ENCODE measurements around the gene ZNF91. TPM values are rescaled to one million over a fixed set of nuclear protein-coding genes. Genes with fewer than 3 reads are reported as not detected.
"Not testable (repeated sequence)": the region's sequence is repeated elsewhere in the genome, so short reads cannot be mapped to it uniquely, and the experiment has no call there.

The ZNF91 gene
- total RNA-seq, result 10 to 100 TPM; 56.8 to 56.9 TPM

DNA sequence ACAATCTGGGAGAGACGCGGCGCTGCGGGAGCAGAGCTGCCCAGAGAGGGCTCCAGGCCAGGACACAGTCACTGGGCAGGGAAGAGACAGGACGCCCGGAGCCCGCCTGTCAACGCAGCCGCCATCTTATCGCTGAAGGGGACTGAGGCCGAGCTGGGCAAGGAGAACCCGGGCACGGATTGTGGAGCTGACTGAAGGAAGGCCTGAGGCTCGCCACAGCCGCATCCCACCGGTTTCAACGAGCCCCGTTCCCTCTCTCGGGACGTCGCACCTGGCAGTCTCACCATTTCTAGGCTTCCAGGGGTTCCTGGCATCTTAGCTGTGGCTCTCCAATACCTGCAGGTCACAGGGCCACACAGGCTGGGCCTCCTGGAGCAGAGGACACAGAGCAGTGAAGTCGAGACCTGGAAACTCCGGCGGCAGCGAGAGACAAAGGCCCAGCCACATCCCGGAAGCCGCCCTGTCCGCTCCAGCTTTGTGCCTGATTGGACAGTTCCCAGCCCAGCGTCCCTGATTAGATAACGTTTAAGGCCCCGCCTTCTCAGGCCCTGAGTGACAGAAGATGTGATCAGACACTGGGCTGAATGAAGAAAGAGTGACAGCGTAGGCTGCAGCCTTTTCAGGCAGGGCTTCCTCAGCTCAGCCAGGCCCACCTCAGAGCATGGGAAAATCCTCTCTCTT, at the start of gene ZNF91:
Gene ZNF91 (minus strand): TSS at position 431 of the 681 bp plus-strand sequence. CDS start 117 bp downstream, at position 314.
- POLR2A ChIA-PET, result interaction anchor here (0.6 to 3.1 kb wide), 19 partner anchors 14 to 1628 kb away, joined by 3 to 30 read pairs (median 4); partner anchors contain the start of genes ZNF100, ZNF254, ZNF43 and ZNF675
- peaks cover 8% of the 10 kb centered on the region for H3K4me1 Mint-ChIP-seq
- H3K27me3 Mint-ChIP-seq, result no peaks in the 10 kb centered on the region
- H3K9me3 Mint-ChIP-seq, result peaks cover 19% of the 10 kb centered on the region
- H3K4me3 Mint-ChIP-seq, result peak within 1 kb of the TSS; percentile 97
- H3K36me3 Mint-ChIP-seq, result peaks cover 41% of the 10 kb centered on the region
- DNase-seq (peak; percentile 86), ATAC-seq (ENCODE audit: low read depth) (peak; percentile 97)
- peak within 1 kb of the TSS; percentile 96 for H3K27ac Mint-ChIP-seq

DNA sequence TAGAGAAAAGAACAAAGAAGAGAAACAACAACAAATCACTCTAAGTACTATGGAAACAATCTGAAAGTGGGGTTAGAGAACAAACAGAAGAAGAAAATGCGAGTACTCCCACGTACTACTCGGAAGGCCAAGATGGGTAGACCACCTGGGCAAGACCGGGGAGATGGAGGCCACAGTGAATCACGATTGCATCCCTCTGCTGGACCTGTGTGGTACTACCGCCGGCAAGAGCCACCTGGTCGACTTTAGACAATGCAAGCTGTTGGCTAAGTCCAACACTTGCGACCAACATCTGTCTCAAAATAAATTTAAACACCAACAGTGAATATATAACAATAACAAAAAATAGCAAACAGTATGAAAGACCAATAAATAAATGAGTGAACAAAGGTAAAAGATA, 45.5 kb upstream of the ZNF91 start:
- DNase-seq (no peak), ATAC-seq (ENCODE audit: low read depth) (no peak)
- Mint-ChIP-seq H3K4me3 (no peak overlapping the region), H3K36me3 (peaks cover 2% of the 10 kb centered on the region), H3K27me3 (no peaks in the 10 kb centered on the region), H3K9me3 (peaks cover 35% of the 10 kb centered on the region), H3K4me1 (no peaks in the 10 kb centered on the region), H3K27ac (no peak overlapping the region)
- POLR2A ChIA-PET, result no interaction called here

DNA sequence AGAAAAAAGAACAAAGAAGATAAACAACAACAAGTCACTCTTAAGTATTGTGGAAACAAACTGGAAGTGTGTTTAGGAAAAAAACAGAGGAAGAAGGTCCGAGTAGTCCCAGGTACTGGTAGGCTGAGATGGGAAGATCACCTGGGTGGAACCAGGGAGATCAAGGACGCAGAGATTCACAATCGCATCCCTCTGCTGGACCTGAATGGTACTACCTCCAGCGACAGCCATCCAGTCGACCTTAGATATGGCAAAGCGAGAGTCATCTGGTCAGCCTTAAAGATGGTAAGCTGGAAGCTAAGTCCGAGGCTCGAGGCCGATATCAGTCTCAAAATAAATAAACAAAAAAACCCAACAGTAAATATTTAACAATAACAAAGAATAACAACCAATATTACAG, 44.9 kb upstream of the ZNF91 start:
- Mint-ChIP-seq H3K27ac (no peak overlapping the region), H3K9me3 (peaks cover 35% of the 10 kb centered on the region)
- DNase-seq, result no peak

DNA sequence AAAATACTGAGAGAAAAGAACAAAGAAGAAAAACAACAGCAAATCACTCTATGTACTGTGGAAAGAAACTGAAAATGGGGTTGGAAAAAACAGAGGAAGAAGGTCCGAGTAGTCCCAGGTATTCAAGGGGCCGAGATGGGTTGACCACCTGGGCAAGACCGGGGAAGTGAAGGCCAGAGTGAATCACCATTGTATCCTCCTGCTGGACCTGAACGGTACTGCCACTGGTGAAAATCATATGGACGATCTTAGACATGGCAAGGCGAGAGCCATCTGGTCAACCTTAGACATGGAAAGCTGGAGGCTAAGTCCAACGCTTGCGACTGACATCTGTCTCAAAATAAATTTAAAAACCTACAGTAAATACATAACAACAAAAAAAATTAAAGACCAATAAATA, 44.4 kb upstream of the ZNF91 start:
- no peak for ATAC-seq (ENCODE audit: low read depth)
- Mint-ChIP-seq H3K27ac (no peak overlapping the region), H3K9me3 (peaks cover 34% of the 10 kb centered on the region), H3K4me1 (no peaks in the 10 kb centered on the region), H3K36me3 (peaks cover 3% of the 10 kb centered on the region), H3K27me3 (no peaks in the 10 kb centered on the region), H3K4me3 (no peak overlapping the region)
- DNase-seq, result no peak
- POLR2A ChIA-PET, result no interaction called here

More for the DNA sequence above, 44.9 kb upstream of the ZNF91 start:
- no peaks in the 10 kb centered on the region for H3K27me3 Mint-ChIP-seq
- POLR2A ChIA-PET, result no interaction called here
- no peak for ATAC-seq (ENCODE audit: low read depth)
- H3K36me3 Mint-ChIP-seq, result peaks cover 2% of the 10 kb centered on the region
- no peak overlapping the region for H3K4me3 Mint-ChIP-seq
- H3K4me1 Mint-ChIP-seq, result no peaks in the 10 kb centered on the region

DNA sequence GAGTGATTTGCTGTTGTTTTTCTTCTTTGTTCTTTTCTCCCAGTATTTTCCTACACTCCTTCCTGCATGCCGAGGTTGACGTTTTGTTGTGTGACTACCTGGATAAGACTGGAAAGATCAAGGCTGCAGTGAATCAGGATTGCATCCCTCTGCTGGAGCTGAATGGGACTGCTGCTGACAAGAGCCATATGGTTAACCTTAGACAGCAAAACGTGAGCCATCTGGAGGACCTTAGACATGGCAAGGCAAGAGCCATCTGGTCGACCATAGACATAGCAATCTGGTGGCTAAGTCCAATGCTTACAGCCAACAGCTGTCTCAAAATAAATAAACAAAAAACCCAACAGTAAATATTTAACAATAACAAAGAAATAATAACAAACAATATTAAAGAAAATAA, 42.6 kb upstream of the ZNF91 start:
- Mint-ChIP-seq H3K27me3 (no peaks in the 10 kb centered on the region), H3K27ac (no peak overlapping the region), H3K9me3 (peaks cover 36% of the 10 kb centered on the region), H3K36me3 (peaks cover 3% of the 10 kb centered on the region), H3K4me3 (no peak overlapping the region), H3K4me1 (no peaks in the 10 kb centered on the region)
- ATAC-seq (ENCODE audit: low read depth) (no peak), DNase-seq (no peak)
- POLR2A ChIA-PET, result no interaction called here

DNA sequence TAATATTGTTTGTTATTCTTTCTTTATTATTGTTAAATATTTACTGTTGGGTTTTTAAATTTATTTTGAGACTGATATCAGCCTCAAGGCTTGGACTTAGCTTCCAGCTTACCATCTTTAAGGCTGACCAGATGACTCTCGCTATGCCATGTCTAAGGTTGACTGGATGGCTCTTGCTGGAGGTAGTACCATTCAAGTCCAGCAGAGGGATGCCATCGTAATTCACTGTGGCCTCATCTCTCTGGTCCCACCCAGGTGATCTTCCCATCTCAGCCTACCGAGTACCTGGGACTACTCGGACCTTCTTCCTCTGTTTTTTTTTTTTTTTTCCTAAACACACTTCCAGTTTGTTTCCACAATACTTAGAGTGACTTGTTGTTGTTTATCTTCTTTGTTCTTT, 41.7 kb upstream of the ZNF91 start:
- POLR2A ChIA-PET, result interaction anchor here (0.6 kb wide), 1 partner anchor 243 kb away, joined by 3 read pairs; no protein-coding TSS in a partner anchor
- Mint-ChIP-seq H3K4me1 (no peaks in the 10 kb centered on the region), H3K9me3 (peaks cover 36% of the 10 kb centered on the region), H3K4me3 (no peak overlapping the region), H3K27me3 (no peaks in the 10 kb centered on the region), H3K27ac (no peak overlapping the region), H3K36me3 (peaks cover 3% of the 10 kb centered on the region)
- ATAC-seq (ENCODE audit: low read depth) (no peak), DNase-seq (no peak)

DNA sequence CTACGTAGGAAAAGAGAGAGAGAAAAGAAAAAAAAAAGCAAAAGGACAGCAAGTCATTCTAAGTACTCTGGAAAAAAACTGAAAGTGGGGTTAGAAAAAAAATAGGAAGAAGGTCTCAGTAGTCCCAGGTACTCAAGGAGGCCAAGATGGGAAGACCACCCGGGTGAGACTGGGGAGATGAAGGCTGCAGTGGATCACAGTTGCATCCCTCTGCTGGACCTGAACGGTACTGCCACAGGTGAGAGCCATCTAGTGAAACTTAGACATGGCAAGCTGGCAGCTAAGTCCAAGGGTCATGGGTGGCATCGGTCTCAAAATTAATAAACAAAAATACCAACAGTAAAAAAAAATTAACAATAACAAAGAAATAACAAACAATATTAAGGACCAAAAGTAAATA, 41.0 kb upstream of the ZNF91 start:
- no peak overlapping the region for H3K4me3 Mint-ChIP-seq
- peaks cover 36% of the 10 kb centered on the region for H3K9me3 Mint-ChIP-seq
- no peak overlapping the region for H3K27ac Mint-ChIP-seq
- no peak for DNase-seq
- no peak for ATAC-seq (ENCODE audit: low read depth)
- H3K27me3 Mint-ChIP-seq, result no peaks in the 10 kb centered on the region
- H3K36me3 Mint-ChIP-seq, result peaks cover 3% of the 10 kb centered on the region
- no peaks in the 10 kb centered on the region for H3K4me1 Mint-ChIP-seq
- POLR2A ChIA-PET, result no interaction called here

DNA sequence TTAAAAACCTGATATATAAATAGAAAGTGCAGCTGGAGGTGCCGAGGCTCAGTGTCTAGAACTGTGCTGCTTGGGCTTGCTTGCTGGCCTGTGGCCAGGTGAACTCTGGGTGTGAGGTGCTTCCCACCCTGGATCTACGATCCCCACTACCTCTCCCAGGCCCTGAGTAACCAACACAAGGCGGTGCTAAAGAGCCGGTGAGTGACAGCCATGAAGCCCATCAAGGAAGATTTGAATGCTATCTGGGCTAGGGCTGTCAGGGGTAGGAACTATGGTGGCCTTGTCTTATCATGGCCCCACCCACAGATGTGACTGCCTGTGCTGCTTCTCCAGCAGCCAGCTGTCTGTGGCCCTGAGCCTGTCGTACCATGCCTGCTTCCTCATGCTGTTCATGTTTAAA, 25.6 kb upstream of the ZNF91 start:
- Mint-ChIP-seq H3K36me3 (no peaks in the 10 kb centered on the region), H3K9me3 (peaks cover 9% of the 10 kb centered on the region), H3K4me1 (peaks cover 1% of the 10 kb centered on the region), H3K27ac (no peak overlapping the region), H3K4me3 (no peak overlapping the region), H3K27me3 (peaks cover 2% of the 10 kb centered on the region)
- POLR2A ChIA-PET, result no interaction called here
- no peak for ATAC-seq (ENCODE audit: low read depth)
- DNase-seq, result no peak

DNA sequence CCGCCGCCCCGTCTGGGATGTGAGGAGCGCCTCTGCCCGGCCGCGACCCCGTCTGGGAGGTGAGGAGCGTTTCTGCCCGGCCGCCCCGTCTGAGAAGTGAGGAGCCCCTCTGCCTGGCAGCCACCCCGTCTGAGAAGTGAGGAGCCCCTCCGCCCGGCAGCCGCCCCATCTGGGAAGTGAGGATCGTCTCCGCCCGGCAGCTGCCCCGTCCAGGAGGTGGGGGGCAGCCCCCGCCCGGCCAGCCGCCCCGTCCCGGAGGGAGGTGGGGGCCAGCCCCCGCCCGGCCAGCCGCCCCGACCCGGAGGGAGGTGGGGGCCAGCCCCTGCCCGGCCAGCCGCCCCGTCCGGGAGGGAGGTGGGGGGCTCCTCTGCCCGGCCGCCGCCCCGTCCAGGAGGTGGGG, 24.0 kb upstream of the ZNF91 start:
- H3K4me3 Mint-ChIP-seq; H3K9me3 Mint-ChIP-seq; H3K4me1 Mint-ChIP-seq; ATAC-seq (ENCODE audit: low read depth); POLR2A ChIA-PET; H3K27ac Mint-ChIP-seq; H3K27me3 Mint-ChIP-seq; H3K36me3 Mint-ChIP-seq; DNase-seq: not testable (repeated sequence)

DNA sequence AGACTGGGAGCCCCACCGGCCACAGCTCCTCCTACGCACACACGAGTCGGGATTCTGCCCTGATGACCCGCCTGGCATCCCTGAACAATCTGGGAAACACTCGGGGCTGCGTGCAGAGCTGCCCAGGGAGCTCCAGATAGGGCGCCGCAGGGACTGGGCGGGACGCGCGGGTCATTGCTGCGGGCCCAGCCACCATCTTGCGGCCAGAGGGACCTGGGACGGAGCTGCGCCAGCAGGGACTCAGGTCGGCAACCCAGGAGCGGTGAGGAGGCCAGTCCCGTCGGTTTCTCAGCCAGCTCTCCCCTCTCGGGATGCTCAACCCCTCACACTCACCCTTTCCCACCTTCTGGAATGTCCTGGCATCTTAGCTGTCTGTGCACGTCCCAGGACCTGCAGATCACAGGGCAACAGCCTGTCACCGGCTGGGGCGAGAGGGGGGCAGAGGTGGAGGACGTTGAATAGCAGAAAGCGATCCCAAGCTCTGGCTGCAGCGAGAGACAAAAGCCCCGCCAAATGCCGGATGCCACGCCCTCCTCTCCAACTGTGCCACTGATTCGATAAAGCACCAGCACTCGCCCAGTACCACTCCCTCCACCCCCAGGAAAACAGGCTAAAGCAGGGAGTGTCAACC, 20.4 kb upstream of the ZNF91 start:
- Mint-ChIP-seq H3K36me3 (peaks cover 2% of the 10 kb centered on the region), H3K9me3 (peaks cover 7% of the 10 kb centered on the region), H3K4me1 (peaks cover 2% of the 10 kb centered on the region), H3K27ac (no peak overlapping the region), H3K4me3 (peak overlapping the region; percentile 61), H3K27me3 (peaks cover 13% of the 10 kb centered on the region)
- ATAC-seq (ENCODE audit: low read depth), result no peak
- POLR2A ChIA-PET, result interaction anchor here (1.1 to 2.0 kb wide), 2 partner anchors 21 to 270 kb away, joined by 3 to 15 read pairs; partner anchors contain the start of gene ZNF91
- DNase-seq, result peak; percentile 35

DNA sequence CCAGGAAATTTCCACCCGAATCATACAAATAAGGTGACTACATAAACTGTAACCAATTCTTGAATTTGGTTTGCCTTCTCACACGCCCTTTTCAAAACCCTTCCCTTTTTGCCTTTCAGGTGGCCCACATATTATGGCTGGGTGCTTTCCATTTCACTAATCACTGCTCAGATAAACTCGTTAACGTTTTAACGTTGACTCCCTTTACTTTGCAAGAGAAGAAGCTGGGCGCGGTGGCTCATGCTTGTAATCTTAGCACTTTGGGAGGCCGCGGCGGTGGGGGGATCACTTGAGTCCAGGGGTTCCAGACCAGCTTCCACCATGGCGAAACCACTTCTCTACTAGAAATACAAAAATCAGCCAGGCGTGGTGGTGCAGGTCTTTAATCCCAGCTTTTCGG, 19.8 kb upstream of the ZNF91 start:
- Mint-ChIP-seq H3K4me1 (peaks cover 2% of the 10 kb centered on the region), H3K27me3 (peaks cover 13% of the 10 kb centered on the region), H3K27ac (no peak overlapping the region), H3K36me3 (peaks cover 2% of the 10 kb centered on the region), H3K4me3 (peak overlapping the region; percentile 61), H3K9me3 (peaks cover 7% of the 10 kb centered on the region)
- POLR2A ChIA-PET, result interaction anchor here (2.0 kb wide), 1 partner anchor 20 kb away, joined by 15 read pairs; the partner anchor contains the start of gene ZNF91
- no peak for DNase-seq
- ATAC-seq (ENCODE audit: low read depth), result no peak

DNA sequence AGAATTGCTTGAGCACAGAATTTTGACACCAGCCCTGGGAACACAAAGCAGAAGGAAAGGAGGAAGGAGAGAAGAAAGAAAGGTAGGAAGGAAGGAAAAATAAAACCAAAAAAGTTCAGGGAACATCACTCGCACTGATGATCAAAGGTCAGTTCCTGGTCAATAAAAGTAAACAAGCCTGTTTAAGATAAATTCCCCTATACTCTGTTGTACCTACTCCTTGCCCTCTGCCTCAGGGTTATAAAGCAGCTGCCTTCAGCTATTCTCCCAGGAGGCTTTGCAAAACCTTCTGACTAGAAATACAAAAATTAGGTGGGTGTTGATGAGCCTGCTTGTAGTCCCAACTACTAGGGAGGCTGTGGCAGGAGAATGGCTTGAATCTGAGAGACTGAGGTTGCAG, 14.9 kb upstream of the ZNF91 start:
- ATAC-seq (ENCODE audit: low read depth), result no peak
- H3K4me3 Mint-ChIP-seq, result no peak overlapping the region
- no peak for DNase-seq
- no peak overlapping the region for H3K27ac Mint-ChIP-seq
- peaks cover 2% of the 10 kb centered on the region for H3K36me3 Mint-ChIP-seq
- H3K27me3 Mint-ChIP-seq, result peaks cover 10% of the 10 kb centered on the region
- H3K9me3 Mint-ChIP-seq, result peaks cover 25% of the 10 kb centered on the region
- POLR2A ChIA-PET, result no interaction called here
- peaks cover 1% of the 10 kb centered on the region for H3K4me1 Mint-ChIP-seq

DNA sequence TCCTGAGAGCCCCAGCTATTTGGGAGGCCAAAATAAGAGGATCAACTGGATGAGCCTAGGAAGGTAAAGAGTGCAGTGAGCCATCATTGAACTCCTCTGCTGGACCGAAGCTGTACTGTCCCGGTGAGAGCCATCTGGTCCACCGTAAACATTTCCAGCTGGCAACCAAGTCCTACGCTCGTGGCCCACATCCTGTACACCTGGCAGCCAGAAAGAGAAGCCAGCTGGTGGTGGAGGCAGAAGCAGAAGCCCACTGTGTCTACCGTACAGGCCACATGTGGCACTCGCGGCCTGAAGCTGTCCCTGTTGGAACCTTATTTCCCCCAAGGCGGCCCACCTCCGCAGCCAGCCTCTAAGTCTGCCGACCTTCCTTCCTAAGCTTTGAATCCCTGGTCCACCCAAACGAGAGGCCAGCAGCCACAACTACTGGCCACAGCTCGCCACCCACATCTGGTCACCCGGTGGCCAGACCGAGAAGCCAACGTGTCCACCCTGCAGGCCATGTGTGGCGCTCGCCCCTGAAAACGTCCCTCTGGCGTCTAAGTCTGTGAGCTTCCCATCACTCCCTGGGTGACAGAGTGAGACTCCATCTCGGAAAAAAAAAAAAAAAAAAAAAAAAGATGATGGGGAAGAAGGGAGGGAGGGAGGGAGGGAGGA, 14.2 kb upstream of the ZNF91 start:
- no peak overlapping the region for H3K4me3 Mint-ChIP-seq
- POLR2A ChIA-PET, result interaction anchor here (0.7 to 1.2 kb wide), 2 partner anchors 15 to 349 kb away, joined by 5 read pairs; partner anchors contain the start of gene ZNF681
- peaks cover 1% of the 10 kb centered on the region for H3K36me3 Mint-ChIP-seq
- H3K9me3 Mint-ChIP-seq, result peaks cover 25% of the 10 kb centered on the region
- DNase-seq (no peak), ATAC-seq (ENCODE audit: low read depth) (no peak)
- peaks cover 7% of the 10 kb centered on the region for H3K27me3 Mint-ChIP-seq
- no peak overlapping the region for H3K27ac Mint-ChIP-seq
- H3K4me1 Mint-ChIP-seq, result peaks cover 1% of the 10 kb centered on the region
